GM12874 (cell line): ENCODE data around the gene SCN4A.

Experiments used
- TF ChIP-seq, protein P1 (sequence below): IDR thresholded peaks from 2 replicates; pipeline ENCODE4 v1.5.1; 2011; ENCODE audit warnings: low read depth, mild to moderate bottlenecking, control low read depth, low read length, moderate library complexity; ENCODE audit not compliant: insufficient read depth

SCN4A gene

DNA sequence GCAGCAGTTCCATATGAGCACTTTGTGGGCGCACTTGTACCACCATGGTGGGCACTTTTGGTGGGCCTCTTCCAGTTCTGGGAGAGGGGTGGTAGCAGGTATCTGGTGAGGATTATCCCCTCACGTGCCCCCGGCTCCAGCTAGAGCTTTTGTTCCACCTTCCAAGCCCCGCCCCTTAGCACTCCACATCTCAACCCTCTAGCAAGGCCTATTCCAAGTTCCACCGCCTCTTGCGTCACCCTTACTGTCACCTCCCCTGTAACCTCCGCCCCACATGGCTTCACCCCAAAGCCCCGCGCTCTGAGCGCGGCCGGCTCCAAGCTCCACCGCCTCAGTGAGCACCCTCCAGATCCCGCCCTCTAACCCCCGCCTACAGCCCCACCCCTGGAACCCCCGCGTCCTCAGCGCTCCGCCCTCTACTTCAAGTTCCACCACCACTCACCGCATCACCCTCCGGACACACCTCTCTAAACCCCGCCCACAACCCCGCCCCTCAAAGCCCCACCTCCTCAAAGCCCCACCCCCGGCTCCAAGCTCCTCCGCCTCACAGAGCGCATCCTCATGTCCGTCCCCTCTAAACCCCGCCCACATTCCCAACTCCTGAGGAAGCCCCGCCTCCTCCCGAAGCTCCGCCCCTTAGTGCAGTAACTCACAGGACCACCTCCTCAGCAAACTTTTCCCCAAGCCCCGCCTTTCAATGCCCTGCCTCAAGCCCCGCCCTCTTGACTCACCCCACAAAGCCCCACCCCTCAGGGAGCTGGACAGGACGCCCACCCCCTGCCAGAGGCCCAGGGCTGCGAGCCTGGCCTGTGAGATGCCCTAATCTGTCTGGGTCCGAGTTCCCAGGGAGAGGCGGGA is 11.1 kb downstream of the SCN4A start:
- TF ChIP-seq, protein P1, sequence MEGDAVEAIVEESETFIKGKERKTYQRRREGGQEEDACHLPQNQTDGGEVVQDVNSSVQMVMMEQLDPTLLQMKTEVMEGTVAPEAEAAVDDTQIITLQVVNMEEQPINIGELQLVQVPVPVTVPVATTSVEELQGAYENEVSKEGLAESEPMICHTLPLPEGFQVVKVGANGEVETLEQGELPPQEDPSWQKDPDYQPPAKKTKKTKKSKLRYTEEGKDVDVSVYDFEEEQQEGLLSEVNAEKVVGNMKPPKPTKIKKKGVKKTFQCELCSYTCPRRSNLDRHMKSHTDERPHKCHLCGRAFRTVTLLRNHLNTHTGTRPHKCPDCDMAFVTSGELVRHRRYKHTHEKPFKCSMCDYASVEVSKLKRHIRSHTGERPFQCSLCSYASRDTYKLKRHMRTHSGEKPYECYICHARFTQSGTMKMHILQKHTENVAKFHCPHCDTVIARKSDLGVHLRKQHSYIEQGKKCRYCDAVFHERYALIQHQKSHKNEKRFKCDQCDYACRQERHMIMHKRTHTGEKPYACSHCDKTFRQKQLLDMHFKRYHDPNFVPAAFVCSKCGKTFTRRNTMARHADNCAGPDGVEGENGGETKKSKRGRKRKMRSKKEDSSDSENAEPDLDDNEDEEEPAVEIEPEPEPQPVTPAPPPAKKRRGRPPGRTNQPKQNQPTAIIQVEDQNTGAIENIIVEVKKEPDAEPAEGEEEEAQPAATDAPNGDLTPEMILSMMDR, result no peak

DNA sequence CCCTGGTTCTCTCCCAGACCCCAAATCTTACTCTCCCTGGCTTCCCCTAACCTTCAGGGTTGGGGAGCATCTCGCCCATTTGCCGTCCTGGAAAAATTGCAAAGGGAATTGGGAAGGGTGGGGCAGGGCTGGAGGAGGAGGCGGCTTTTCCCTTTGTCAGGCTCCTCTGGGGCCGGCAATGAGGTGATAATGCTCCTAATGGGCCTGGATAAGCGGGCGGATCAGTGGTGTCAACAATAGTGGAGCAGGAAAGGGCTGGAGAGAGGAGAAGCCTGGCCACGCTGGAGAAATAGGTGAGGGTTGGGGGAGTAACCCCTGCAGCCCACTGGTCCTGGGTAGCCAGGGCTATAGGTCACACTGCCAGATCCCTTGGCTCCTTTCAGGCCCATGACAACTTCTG is 12.3 kb downstream of the SCN4A start:
- TF ChIP-seq, protein P1, result no peak

DNA sequence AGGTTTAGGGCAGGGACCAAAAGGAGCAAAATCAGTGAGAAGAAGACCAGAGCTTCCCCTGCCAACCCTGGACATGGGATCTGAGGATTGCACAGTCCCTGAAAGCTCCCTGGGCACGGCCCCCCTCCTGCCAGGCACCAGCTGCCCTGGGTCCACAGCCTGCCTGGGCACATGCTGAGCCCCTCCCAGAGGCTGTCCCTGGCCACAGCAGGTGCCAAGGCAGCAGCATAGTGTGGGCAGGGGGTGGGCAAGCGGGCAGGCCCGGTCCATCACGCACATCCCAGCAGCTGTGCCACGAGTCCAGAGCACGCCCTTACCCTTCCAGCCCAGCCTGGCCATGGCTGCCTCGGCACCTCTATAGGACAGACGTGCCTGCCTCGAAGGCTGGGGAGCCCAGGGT is 12.7 kb downstream of the SCN4A start:
- TF ChIP-seq, protein P1, result no peak

DNA sequence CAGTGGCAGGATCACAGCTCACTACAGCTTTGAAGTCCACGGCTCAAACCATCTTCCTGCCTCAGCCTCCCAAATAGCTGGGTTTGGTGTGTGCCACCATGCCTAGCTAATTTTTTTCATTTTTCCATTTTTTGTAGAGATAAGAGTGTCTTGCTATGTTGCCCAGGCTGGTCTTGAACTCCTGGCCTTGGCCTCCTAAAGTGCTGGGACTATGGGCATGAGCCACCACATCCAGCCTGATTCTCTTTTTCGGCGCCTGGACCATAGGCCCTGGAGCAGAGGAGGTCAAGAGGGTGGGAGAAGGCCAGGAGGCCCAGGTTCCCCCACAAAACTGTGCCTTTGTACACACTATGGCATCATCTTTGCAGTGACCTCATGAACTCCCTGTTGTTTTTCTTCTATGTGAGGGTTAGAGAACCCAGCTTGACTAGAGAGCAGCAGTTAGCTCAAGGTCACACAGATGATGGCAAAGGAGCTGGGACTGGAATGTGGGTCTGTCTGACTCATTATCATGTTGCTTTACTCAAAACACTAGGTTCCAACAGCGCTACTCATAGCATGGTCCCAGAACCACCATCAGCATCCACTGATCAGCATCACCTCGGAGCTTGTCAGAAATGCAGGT is 16.3 kb downstream of the SCN4A start:
- TF ChIP-seq, protein P1, result no peak

DNA sequence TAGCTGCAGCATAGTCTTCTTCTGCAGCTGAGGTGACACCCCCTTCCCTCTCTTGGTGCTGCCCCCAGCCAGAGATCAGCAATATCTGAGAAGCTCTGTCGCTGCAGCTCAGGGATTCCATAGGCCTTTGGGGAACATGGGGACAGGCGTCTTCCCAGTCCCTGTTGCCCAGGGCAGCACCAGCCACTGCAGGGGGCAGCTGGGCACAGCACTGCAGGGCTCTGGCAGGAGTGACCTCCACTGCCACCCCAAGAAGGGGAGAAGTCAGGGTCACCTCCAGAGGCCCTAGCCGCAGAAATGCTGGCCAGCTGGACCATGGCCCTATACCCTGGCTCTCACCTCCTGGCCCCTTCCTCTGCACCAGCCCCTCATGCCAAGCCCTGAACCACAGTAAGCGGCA is 16.9 kb downstream of the SCN4A start:
- TF ChIP-seq, protein P1, result no peak

DNA sequence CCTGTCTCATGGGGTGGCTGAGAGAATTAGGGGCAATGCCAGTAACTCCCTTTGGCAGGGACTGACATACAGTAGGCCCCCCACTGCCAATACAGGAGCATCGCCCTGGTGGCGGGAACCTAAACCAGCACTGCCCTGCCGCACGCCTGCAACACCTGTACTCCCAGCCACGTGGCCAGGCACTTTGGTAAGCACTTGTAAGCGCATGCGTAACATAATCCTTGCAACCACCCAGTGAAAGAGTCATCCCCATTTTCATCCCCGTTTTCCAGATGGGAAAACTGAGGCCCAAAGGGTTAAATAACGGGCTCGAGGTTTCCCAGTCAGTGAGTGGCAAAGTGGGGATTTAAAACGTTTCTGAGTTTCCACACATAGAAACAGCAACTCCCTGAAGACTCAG is 17.5 kb downstream of the SCN4A start:
- TF ChIP-seq, protein P1, result no peak

DNA sequence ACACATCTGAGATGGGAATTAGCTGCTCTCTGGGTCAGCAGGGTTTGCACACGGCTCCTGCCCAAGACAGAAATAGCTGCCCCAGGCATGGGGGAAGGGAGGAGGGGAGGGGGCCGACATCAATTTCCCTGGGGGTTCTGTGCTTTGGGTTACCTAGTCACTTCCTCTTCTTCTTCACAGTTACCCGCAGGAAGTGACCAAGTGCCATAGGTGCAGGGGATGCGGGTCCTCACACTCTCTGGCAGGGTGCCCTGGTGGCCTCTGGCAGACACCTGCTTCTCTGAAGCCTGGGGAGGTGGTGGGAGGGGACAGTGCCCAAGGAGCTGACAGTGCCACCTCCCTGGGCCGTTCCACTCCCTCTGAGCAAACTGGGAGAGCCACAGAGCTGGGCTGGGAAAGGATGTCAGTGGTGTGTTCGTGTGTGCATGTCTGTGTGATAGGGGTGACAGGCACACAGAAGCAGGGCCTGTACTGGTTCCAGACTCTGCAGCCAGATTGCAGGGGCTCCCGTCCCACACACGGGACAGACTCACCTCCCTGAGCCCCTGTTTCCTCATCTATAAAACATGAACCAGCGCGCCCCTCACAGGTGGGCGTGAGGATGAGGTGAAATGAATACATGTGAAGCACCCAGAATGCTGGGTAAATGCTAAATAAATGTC is 18.2 kb downstream of the SCN4A start:
- TF ChIP-seq, protein P1, result no peak
